Uterus (tissue), 2 donors: ENCODE measurements around the gene ZNF32.

Experiments used
- POLR2A ChIP-seq, 2 donors: fragments of 450-650 bp; IDR thresholded peaks; one replicate each; pipeline ENCODE4 v1.6.1; 2016; ENCODE audit warnings: antibody characterized with exemption in 2 of 2, mild to moderate bottlenecking in 1 of 2, moderate library complexity in 1 of 2
- TF ChIP-seq, protein P1 (sequence below), 4 experiments: fragments of 200-600 bp in 2 of 4; fragments of 450-650 bp in 2 of 4; sonication (generic) in 2 of 4; IDR thresholded peaks; one replicate each; pipeline ENCODE4 v1.5.1; 2016 to 2019; ENCODE audit warnings: antibody characterized with exemption in 4 of 4, mild to moderate bottlenecking in 2 of 4, moderate library complexity in 1 of 4

DNA sequence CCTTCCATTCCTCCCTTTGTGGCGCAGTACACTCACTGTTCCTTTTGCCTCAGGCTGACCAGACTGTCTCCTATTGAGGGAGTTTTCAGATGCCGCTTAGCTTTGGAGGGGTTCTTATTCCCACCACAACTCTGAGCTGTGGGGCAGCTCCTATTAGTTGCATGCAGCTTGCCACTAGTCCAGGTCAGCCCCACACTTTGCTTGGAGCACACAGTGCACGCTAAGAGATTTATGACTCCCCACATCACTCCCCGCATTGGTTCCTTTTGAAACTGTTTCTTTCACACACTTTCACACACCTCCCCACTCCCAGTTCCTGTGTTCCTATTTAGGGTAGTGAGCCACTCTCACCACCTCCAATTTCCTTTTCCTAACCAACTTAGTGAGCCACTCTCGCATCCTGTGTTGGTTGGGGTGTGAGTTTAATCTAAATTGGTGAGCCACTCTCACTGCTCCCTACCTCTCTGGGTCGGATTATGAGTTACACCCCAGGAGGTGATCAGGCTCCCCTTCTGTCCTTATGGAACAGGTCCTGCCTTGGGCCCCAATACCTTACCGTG is 52.9 kb downstream of the ZNF32 start:
- TF ChIP-seq, protein P1, sequence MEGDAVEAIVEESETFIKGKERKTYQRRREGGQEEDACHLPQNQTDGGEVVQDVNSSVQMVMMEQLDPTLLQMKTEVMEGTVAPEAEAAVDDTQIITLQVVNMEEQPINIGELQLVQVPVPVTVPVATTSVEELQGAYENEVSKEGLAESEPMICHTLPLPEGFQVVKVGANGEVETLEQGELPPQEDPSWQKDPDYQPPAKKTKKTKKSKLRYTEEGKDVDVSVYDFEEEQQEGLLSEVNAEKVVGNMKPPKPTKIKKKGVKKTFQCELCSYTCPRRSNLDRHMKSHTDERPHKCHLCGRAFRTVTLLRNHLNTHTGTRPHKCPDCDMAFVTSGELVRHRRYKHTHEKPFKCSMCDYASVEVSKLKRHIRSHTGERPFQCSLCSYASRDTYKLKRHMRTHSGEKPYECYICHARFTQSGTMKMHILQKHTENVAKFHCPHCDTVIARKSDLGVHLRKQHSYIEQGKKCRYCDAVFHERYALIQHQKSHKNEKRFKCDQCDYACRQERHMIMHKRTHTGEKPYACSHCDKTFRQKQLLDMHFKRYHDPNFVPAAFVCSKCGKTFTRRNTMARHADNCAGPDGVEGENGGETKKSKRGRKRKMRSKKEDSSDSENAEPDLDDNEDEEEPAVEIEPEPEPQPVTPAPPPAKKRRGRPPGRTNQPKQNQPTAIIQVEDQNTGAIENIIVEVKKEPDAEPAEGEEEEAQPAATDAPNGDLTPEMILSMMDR (IDR thresholded peaks at IDR 0.05): no peak
- no peak for TF ChIP-seq POLR2A (IDR thresholded peaks at IDR 0.05)
